K562 treated with DMSO at 1 percent for 48 hours (cell line): ENCODE measurements around the gene CCDC116. TPM values are rescaled to one million over a fixed set of nuclear protein-coding genes. Genes with fewer than 3 reads are reported as not detected.

ENCODE experiments used
- total RNA-seq: library from RNA; unstranded; fragments of 300-600 nt; gene quantifications from 2 replicates; pipeline ENCODE4 v1.2.3, GENCODE V29; 2022; ENCODE audit warnings: low replicate concordance; ENCODE audit errors: extremely low read depth

Gene CCDC116, protein sequence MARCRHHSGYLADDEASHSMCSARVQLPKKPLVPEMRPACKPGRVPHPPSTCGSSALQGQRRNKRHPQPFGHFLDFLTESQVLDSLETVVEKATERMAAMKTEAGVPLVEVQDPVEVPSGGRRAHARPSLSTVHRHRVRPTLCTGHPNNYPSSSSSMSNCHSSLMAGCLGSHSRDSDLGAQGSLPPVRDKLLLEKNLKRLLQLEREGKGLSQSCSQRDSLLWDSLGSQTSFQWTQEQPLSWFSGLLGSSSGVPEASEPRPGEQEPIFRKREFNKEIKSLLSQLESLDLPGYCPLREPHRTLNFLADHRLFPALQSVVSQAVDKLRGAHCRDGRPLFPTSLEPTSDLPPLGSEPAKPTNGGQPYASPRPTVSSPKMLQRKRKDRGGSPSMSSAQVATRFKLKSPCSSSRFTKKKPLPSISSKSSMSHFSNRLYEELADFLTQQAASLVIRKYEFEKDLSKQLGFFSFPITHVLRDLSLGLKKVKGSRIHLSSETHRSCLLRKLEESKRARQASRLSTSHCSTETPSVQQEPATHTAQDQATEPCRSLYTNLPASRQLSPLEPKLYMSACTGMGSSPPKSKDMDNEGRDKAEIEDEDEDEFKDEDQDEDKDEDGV
- total RNA-seq: not detected in 2 replicates

DNA sequence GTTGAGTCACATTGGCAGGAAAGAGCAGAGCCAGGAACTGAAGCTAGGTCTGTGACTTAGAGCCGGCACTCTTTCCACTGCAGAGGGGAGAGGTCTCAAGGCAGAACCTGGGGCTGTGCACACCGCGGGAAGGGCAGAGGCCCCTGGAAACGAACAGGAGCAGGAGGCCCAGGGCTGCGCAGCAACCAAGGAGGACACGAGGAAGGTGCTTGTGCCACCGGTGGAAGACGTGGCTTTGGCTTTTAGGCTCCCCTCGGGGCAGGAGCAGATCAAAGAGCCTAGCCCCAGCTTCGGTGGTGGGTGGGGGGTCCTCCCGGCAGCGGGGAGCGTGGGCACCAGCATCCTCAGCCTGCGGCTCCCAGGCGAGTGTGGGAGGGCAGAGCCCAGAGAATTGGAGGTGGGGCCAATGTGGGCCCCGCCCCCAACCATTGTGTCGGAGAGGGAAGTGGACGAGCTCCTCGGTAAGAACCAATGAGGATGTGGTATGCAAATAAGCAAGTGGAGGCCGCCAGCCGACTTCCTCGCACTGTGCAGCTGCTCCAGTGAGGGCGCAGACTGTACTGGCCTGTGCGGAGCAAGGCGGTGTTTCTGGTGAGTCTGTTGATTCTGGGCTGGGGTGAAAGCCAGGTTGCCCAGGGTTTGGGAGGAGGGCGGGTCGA lies at the start of gene CCDC116:
Gene CCDC116 (plus strand): TSS at position 524 of the 659 bp plus-strand sequence. CDS start 422 bp downstream, outside the sequence.

DNA sequence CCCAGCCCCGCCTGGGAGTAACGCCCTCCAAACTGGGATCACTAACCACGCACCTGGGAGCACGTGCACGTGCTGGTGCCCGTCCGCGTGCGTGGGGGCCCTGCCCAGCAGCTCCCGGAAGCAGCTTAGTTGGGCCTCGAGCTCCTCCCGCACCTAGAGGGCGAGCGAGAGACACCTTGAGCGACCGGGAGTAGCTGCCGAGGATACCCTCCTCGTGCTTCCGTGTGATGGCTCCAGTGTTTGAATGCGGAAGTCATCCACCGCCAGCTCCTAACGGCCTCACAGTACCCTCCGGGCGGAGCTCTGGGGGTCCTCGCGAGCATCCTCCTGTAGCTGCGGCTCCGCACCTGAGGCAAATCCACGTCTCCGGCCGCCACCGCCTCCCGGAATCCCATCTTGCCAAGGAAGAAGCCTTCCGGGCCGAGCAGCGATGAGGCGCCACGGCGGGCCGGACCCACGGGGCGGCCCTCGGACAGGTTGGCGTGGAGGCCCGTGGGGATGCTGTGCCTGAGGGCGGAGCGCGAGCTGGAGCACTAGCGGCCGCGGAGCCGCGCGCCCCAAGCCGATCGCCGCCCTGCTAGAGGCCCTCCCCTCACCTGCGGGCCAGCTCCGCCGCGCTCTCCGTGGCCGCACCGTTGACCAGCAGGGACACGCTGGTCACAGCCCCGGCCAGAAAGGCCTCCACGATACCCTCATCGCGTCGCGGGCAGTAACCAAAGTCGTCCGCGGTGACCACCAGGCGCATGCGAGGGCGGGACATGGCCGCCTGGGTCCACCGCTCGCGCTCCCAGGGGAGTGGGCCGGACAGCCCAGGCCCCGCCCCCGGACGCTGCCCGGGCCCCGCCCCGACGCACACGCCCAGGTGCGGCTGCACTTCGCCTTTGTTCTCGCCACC lies 3.1 kb upstream of the CCDC116 start, which contains the start of gene YDJC:
Gene YDJC (minus strand): TSS at position 768 of the 895 bp plus-strand sequence. CDS start 8 bp downstream, at position 760.

DNA sequence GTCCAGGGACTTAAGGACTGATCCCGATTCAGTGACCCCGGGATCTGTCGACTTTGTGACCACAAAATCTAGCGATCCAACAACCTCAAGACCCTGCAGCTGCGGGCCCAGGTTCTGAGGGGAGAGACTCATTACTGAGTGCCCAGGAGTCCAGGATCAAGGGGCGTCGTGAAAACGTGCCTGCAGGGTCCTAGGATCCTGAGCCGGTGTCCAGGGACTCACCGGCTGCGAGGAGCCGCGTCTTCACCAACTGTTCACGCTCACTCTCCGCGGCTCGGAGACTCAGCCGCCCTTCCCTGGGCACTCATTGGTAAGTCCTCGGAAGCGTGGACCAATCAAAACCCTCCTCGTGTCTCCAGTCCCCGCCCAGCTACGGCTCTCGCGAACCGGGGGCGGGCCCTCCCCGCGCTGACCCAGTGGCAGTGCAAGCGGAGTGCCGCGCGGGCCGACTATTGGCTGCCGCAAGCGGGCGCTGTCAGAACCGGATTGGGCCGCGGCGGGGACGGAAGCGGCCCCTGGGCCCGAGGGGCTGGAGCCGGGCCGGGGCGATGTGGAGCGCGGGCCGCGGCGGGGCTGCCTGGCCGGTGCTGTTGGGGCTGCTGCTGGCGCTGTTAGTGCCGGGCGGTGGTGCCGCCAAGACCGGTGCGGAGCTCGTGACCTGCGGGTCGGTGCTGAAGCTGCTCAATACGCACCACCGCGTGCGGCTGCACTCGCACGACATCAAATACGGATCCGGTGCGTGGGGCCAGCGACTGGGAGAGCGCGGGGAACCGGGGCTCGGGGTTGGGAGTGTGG lies 9.4 kb downstream of the CCDC116 start, which contains the start of gene SDF2L1:
Gene SDF2L1 (plus strand): TSS at position 514 of the 795 bp plus-strand sequence. CDS start 35 bp downstream, at position 549.

Other genes starting within 250 kb of the CCDC116 start
- not detected in 2 replicates for gene RIMBP3B, start 249.0 kb upstream of the CCDC116 start, total RNA-seq
- not detected in 2 replicates for gene HIC2, start 215.4 kb upstream of the CCDC116 start, total RNA-seq
- gene TMEM191C, start 165.4 kb upstream of the CCDC116 start, total RNA-seq: not detected in 2 replicates
- not detected in 2 replicates for gene RIMBP3C, start 81.3 kb upstream of the CCDC116 start, total RNA-seq
- not detected in 2 replicates for gene UBE2L3, start 65.0 kb upstream of the CCDC116 start, total RNA-seq
- gene YDJC, start 2.7 kb upstream of the CCDC116 start, total RNA-seq: 625 and 793 TPM in 2 replicates
- gene SDF2L1, start 9.5 kb downstream of the CCDC116 start, total RNA-seq: 1,054 TPM in 1 of 2 replicates, not detected in the other
- gene PPIL2, start 33.3 kb downstream of the CCDC116 start, total RNA-seq: 96.2 TPM in 1 of 2 replicates, not detected in the other
- not detected in 2 replicates for gene YPEL1, start 103.0 kb downstream of the CCDC116 start, total RNA-seq
- gene MAPK1, start 234.9 kb downstream of the CCDC116 start, total RNA-seq: 72.2 and 1,940 TPM in 2 replicates